Parathyroid adenoma (tissue), 2 donors: ENCODE data around the gene TEX26.

Experiments used
- H2AFZ ChIP-seq: fragments of 300-600 bp; sonication (generic); one replicate; pipeline ENCODE4 v1.7.0; 2017; ENCODE audit warnings: antibody characterized with exemption, mild to moderate bottlenecking
- H3K27ac ChIP-seq: fragments of 300-600 bp; sonication (generic); one replicate; pipeline ENCODE4 v1.7.0; 2017
- H3K27me3 ChIP-seq: fragments of 300-600 bp; sonication (generic); one replicate; pipeline ENCODE4 v1.7.0; 2017; ENCODE audit warnings: low read length; ENCODE audit not compliant: control insufficient read depth, insufficient read depth
- H3K36me3 ChIP-seq: fragments of 300-600 bp; sonication (generic); one replicate; pipeline ENCODE4 v1.7.0; 2017; ENCODE audit warnings: low read length; ENCODE audit not compliant: control insufficient read depth, insufficient read depth
- H3K4me1 ChIP-seq: fragments of 300-600 bp; sonication (generic); one replicate; pipeline ENCODE4 v1.7.0; 2017; ENCODE audit warnings: control low read depth
- H3K4me2 ChIP-seq: fragments of 300-600 bp; sonication (generic); one replicate; pipeline ENCODE4 v1.7.0; 2017; ENCODE audit warnings: low read length
- H3K4me3 ChIP-seq: fragments of 300-600 bp; sonication (generic); one replicate; pipeline ENCODE4 v1.7.0; 2017; ENCODE audit warnings: low read depth, low read length
- H3K79me2 ChIP-seq: fragments of 300-600 bp; sonication (generic); one replicate; pipeline ENCODE4 v1.7.0; 2017; ENCODE audit warnings: control low read depth
- H3K9ac ChIP-seq: fragments of 300-600 bp; sonication (generic); one replicate; pipeline ENCODE4 v1.7.0; 2017; ENCODE audit warnings: mild to moderate bottlenecking
- H3K9me3 ChIP-seq: fragments of 300-600 bp; sonication (generic); one replicate; pipeline ENCODE4 v1.7.0; 2017; ENCODE audit warnings: low read length; ENCODE audit not compliant: control insufficient read depth
- CTCF ChIP-seq: fragments of 300-600 bp; sonication (generic); IDR thresholded peaks from one replicate; pipeline ENCODE4 v1.7.0; 2017; ENCODE audit warnings: antibody characterized with exemption, mild to moderate bottlenecking
- donor health status: primary hyperparathyroidism.

TEX26 gene

GRCh38 chr13:30907121-30907861 is 25.2 kb upstream of the TEX26 start:
- Histone ChIP-seq H3K4me2 (no peak overlapping the region), H3K27ac (peak overlapping the region; percentile 66), H3K36me3 (no peaks in the 10 kb centered on the region), H3K4me3 (no peak overlapping the region), H2AFZ (peak overlapping the region; percentile 88), H3K27me3 (no peaks in the 10 kb centered on the region), H3K9me3 (no peaks in the 10 kb centered on the region), H3K9ac (no peak overlapping the region), H3K4me1 (peaks cover 20% of the 10 kb centered on the region), H3K79me2 (no peaks in the 10 kb centered on the region)
- no peak for TF ChIP-seq CTCF

GRCh38 chr13:30908416-30908980 is 24.0 kb upstream of the TEX26 start:
- peak overlapping the region; percentile 69 for H3K27ac ChIP-seq
- H3K4me3 ChIP-seq, result no peak overlapping the region
- H3K27me3 ChIP-seq, result no peaks in the 10 kb centered on the region
- no peak for TF ChIP-seq CTCF
- no peaks in the 10 kb centered on the region for H3K79me2 ChIP-seq
- no peak overlapping the region for H3K4me2 ChIP-seq
- H3K4me1 ChIP-seq, result peaks cover 20% of the 10 kb centered on the region
- no peak overlapping the region for H3K9ac ChIP-seq
- no peaks in the 10 kb centered on the region for H3K9me3 ChIP-seq
- H3K36me3 ChIP-seq, result no peaks in the 10 kb centered on the region
- H2AFZ ChIP-seq, result no peak overlapping the region

GRCh38 chr13:30910676-30911075 is 21.8 kb upstream of the TEX26 start:
- Histone ChIP-seq H3K9me3 (no peaks in the 10 kb centered on the region), H3K27me3 (no peaks in the 10 kb centered on the region), H3K79me2 (no peaks in the 10 kb centered on the region), H3K4me2 (peak overlapping the region; percentile 23), H3K9ac (no peak overlapping the region), H2AFZ (no peak overlapping the region), H3K27ac (peak overlapping the region; percentile 69), H3K4me1 (peaks cover 31% of the 10 kb centered on the region), H3K36me3 (no peaks in the 10 kb centered on the region), H3K4me3 (no peak overlapping the region)
- no peak for TF ChIP-seq CTCF

- Histone ChIP-seq H3K4me1 (peaks cover 15% of the 10 kb centered on the region), H3K4me2 (no peak overlapping the region), H3K27me3 (no peaks in the 10 kb centered on the region), H3K79me2 (no peaks in the 10 kb centered on the region), H3K4me3 (no peak overlapping the region), H3K27ac (peak overlapping the region; percentile 68), H2AFZ (peak overlapping the region; percentile 64), H3K9ac (no peak overlapping the region), H3K36me3 (no peaks in the 10 kb centered on the region), H3K9me3 (no peaks in the 10 kb centered on the region)
- TF ChIP-seq CTCF, result no peak
Observed at GRCh38 chr13:30915691-30916541, 16.5 kb upstream of the TEX26 start.
